ENCODE data around the gene OR5M10.

The OR5M10 gene

GRCh38 chr11:56545531-56545930 is 32.0 kb downstream of the OR5M10 start:
- Histone ChIP-seq H3K36me3 (replicated peaks) (no peaks in the 10 kb centered on the region), H3K27me3 (replicated peaks) (no peaks in the 10 kb centered on the region), H3K4me3 (ENCODE audit: low read depth, low read length) (no peak overlapping the region), H3K27ac (no peak overlapping the region)
- TF ChIP-seq CTCF (IDR thresholded peaks at IDR 0.05; ENCODE audit: low read depth, low read length, missing control alignments): no peak
- in situ Hi-C loops (cut with HindIII; ENCODE audit: low pct_ligation_motif_present, low sequenced_read_pairs): no loop called here
- no peak for DNase-seq

GRCh38 chr11:56543739-56544138 is 33.8 kb downstream of the OR5M10 start:
- DNase-seq: no peak
- TF ChIP-seq CTCF (IDR thresholded peaks at IDR 0.05; ENCODE audit: low read depth, low read length, missing control alignments): no peak
- in situ Hi-C loops (cut with HindIII; ENCODE audit: low pct_ligation_motif_present, low sequenced_read_pairs): no loop called here
- Histone ChIP-seq H3K4me3 (ENCODE audit: low read depth, low read length) (no peak overlapping the region), H3K27me3 (replicated peaks) (no peaks in the 10 kb centered on the region), H3K36me3 (replicated peaks) (no peaks in the 10 kb centered on the region), H3K27ac (no peak overlapping the region)

DNA sequence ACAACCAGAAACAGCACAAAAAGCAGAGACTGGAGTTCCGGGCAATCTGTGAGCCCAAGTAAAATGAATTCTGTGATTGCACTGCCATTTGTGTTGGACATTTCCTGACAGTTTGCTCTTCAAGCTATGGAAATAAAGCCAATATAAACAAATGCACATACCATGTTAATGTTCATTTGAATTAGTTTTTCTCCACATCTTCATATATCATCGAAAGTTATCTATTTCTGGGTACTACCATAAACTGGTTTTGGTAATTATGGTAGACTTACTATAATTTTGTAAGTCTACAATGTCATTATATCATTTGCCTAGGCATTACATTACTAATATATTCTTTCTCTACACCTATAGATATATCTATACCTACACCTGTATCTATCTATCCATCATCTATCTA is 34.4 kb downstream of the OR5M10 start, which contains the start of gene OR5M11:
TSS of gene OR5M11 (minus strand) at position 101 of the 400 bp plus-strand sequence. CDS start at position 101, 0 bp downstream.
- H3K36me3 ChIP-seq (replicated peaks): no peaks in the 10 kb centered on the region
- no peak for DNase-seq
- no peak within 1 kb of the TSS for H3K27ac ChIP-seq
- no peak for TF ChIP-seq CTCF (IDR thresholded peaks at IDR 0.05; ENCODE audit: low read depth, low read length, missing control alignments)
- in situ Hi-C loops (cut with HindIII; ENCODE audit: low pct_ligation_motif_present, low sequenced_read_pairs): no loop called here
- no peaks in the 10 kb centered on the region for H3K27me3 ChIP-seq (replicated peaks)
- no peak within 1 kb of the TSS for H3K4me3 ChIP-seq (ENCODE audit: low read depth, low read length)

- Histone ChIP-seq H3K27me3 (replicated peaks) (no peaks in the 10 kb centered on the region), H3K36me3 (replicated peaks) (no peaks in the 10 kb centered on the region), H3K27ac (no peak overlapping the region), H3K4me3 (ENCODE audit: low read depth, low read length) (no peak overlapping the region)
- in situ Hi-C loops (cut with HindIII; ENCODE audit: low pct_ligation_motif_present, low sequenced_read_pairs): no loop called here
- no peak for DNase-seq
- no peak for TF ChIP-seq CTCF (IDR thresholded peaks at IDR 0.05; ENCODE audit: low read depth, low read length, missing control alignments)
Measured at GRCh38 chr11:56533054-56533740, 44.3 kb downstream of the OR5M10 start.

- Histone ChIP-seq H3K27ac (no peak overlapping the region), H3K4me3 (ENCODE audit: low read depth, low read length) (no peak overlapping the region), H3K27me3 (replicated peaks) (no peaks in the 10 kb centered on the region), H3K36me3 (replicated peaks) (no peaks in the 10 kb centered on the region)
- in situ Hi-C loops (cut with HindIII; ENCODE audit: low pct_ligation_motif_present, low sequenced_read_pairs): no loop called here
- DNase-seq: no peak
- TF ChIP-seq CTCF (IDR thresholded peaks at IDR 0.05; ENCODE audit: low read depth, low read length, missing control alignments): no peak
Measured at GRCh38 chr11:56531856-56532255, 45.7 kb downstream of the OR5M10 start.

Data from brain microvascular endothelial cell (primary cell).